H1 (cell line): ENCODE data around the gene OST4. TPM values are rescaled to one million over a fixed set of nuclear protein-coding genes. Genes with fewer than 3 reads are reported as not detected.

ENCODE experiments used
- CTCF ChIA-PET: fragments of 300-600 bp; sonication (Branson Sonifier 250); formaldehyde crosslinking; loops from one replicate; lab custom pipeline; 2021; ENCODE audit not compliant: partially characterized antibody; lab: Charles Lee
- POLR2A ChIA-PET: fragments of 300-600 bp; sonication (Branson Sonifier 250); formaldehyde crosslinking; loops from one replicate; lab custom pipeline; 2021; ENCODE audit warnings: inconsistent platforms; ENCODE audit not compliant: partially characterized antibody; lab: Charles Lee
- DNase-seq, 2 experiments: peaks; one replicate each; pipeline versions ENCODE4 v3.0.0 to v3.0.0-alpha.2; 2010 to 2022; ENCODE audit warnings: low spot score in 2 of 2, low read depth in 1 of 2, mixed read lengths in 1 of 2
- FAIRE-seq: peaks from 2 replicates; lab custom pipeline; 2011; peaks lifted over from hg19 to GRCh38; lab: Jason Lieb, UNC
- H2AFZ ChIP-seq: 2 replicates; pipeline ENCODE4 v1.8.1; 2012; ENCODE audit warnings: low read length, inconsistent platforms
- H2AK5ac ChIP-seq: 2 replicates; pipeline ENCODE4 v1.6.1; 2013; ENCODE audit warnings: low read depth, low read length
- H2BK120ac ChIP-seq: replicated peaks from 2 replicates; pipeline ENCODE3; 2013; ENCODE audit warnings: low read depth, low read length, inconsistent platforms
- H2BK12ac ChIP-seq: 2 replicates; pipeline ENCODE4 v1.6.1; 2013; ENCODE audit warnings: low read depth, low read length
- H2BK15ac ChIP-seq: 2 replicates; pipeline ENCODE4 v1.6.1; 2013; ENCODE audit warnings: low read length
- H2BK20ac ChIP-seq: 2 replicates; pipeline ENCODE4 v1.6.1; 2013; ENCODE audit warnings: low read length
- H2BK5ac ChIP-seq: 2 replicates; pipeline ENCODE4 v1.6.1; 2013; ENCODE audit warnings: low read depth, low read length
- H3K14ac ChIP-seq: 2 replicates; pipeline ENCODE4 v1.6.1; 2013; ENCODE audit warnings: inconsistent platforms; ENCODE audit not compliant: insufficient read length
- H3K18ac ChIP-seq: 2 replicates; pipeline ENCODE4 v1.6.1; 2013; ENCODE audit warnings: low read length; ENCODE audit errors: extremely low read depth
- H3K23ac ChIP-seq: 2 replicates; pipeline ENCODE4 v1.6.1; 2013; ENCODE audit warnings: inconsistent platforms; ENCODE audit not compliant: insufficient read length
- H3K23me2 ChIP-seq: 2 replicates; pipeline ENCODE4 v1.6.1; 2013; ENCODE audit warnings: low read depth, low read length
- H3K27ac ChIP-seq: 2 replicates; pipeline ENCODE4 v1.6.1; 2011; ENCODE audit warnings: low read depth, low read length, inconsistent platforms
- H3K27me3 ChIP-seq, 4 experiments: replicated peaks in 1 of 4; 1 replicate in 1 of 4; 2 replicates in 3 of 4; pipeline versions ENCODE4 v1.6.1 to v1.8.1; 2011 to 2013; ENCODE audit warnings: low read length in 3 of 4, mild to moderate bottlenecking in 3 of 4, inconsistent platforms in 2 of 4, mixed read lengths in 2 of 4, moderate library complexity in 1 of 4; ENCODE audit not compliant: control insufficient read depth in 3 of 4, insufficient read depth in 3 of 4; ENCODE audit errors: extremely low read depth in 1 of 4
- H3K36me3 ChIP-seq, 4 experiments: 2 replicates each; pipeline versions ENCODE4 v1.6.1 to v1.8.1; 2011 to 2013; ENCODE audit warnings: mild to moderate bottlenecking in 4 of 4, low read length in 3 of 4, moderate library complexity in 2 of 4, control low read depth in 1 of 4, inconsistent platforms in 1 of 4; ENCODE audit not compliant: insufficient read depth in 4 of 4, control insufficient read depth in 2 of 4
- H3K4ac ChIP-seq: replicated peaks from 2 replicates; pipeline ENCODE3; 2013; ENCODE audit warnings: low read length, low read depth, mixed read lengths, inconsistent platforms; ENCODE audit not compliant: insufficient read length
- H3K4me1 ChIP-seq, 4 experiments: replicated peaks in 1 of 4; 1 replicate in 1 of 4; 2 replicates in 3 of 4; pipeline versions ENCODE4 v1.6.1 to v1.8.1; 2011 to 2013; ENCODE audit warnings: low read length in 3 of 4, inconsistent platforms in 2 of 4, mixed read lengths in 1 of 4; ENCODE audit not compliant: insufficient read depth in 4 of 4, control insufficient read depth in 3 of 4
- H3K4me2 ChIP-seq, 2 experiments: 2 replicates each; pipeline versions ENCODE4 v1.6.1 to v1.8.1; 2011 to 2013; ENCODE audit warnings: low read depth in 2 of 2, low read length in 2 of 2, control low read depth in 1 of 2, inconsistent platforms in 1 of 2, mild to moderate bottlenecking in 1 of 2; ENCODE audit not compliant: insufficient read depth in 1 of 2
- H3K4me3 ChIP-seq, 4 experiments: fragments of 200-600, 300-600 bp in 1 of 4; sonication (generic), shearing (Covaris generic), sonication (Bioruptor Twin) in 1 of 4; 2 replicates each; pipeline versions ENCODE4 v1.5.1 to v1.8.1; 2011 to 2016; ENCODE audit warnings: low read length in 4 of 4, low read depth in 3 of 4, control low read depth in 2 of 4, inconsistent platforms in 2 of 4, mild to moderate bottlenecking in 2 of 4, mixed read lengths in 1 of 4, moderate library complexity in 1 of 4; ENCODE audit not compliant: insufficient read depth in 2 of 4; ENCODE audit errors: extremely low read depth in 1 of 4
- H3K56ac ChIP-seq: replicated peaks from 2 replicates; pipeline ENCODE3; 2013; ENCODE audit warnings: low read depth, mild to moderate bottlenecking, mixed read lengths, low read length, inconsistent platforms; ENCODE audit not compliant: insufficient read length
- H3K79me1 ChIP-seq: 2 replicates; pipeline ENCODE4 v1.6.1; 2013; ENCODE audit warnings: low read depth, low read length, control low read depth
- H3K79me2 ChIP-seq, 2 experiments: 2 replicates each; pipeline versions ENCODE4 v1.6.1 to v1.8.1; 2012 to 2013; ENCODE audit warnings: low read length in 2 of 2, mild to moderate bottlenecking in 2 of 2, inconsistent platforms in 1 of 2; ENCODE audit not compliant: insufficient read depth in 2 of 2, control insufficient read depth in 1 of 2
- H3K9ac ChIP-seq, 4 experiments: replicated peaks in 1 of 4; 1 replicate in 1 of 4; 2 replicates in 3 of 4; pipeline versions ENCODE4 v1.6.1 to v1.8.1; 2011 to 2013; ENCODE audit warnings: low read depth in 3 of 4, low read length in 3 of 4, control low read depth in 2 of 4, mild to moderate bottlenecking in 2 of 4, moderate library complexity in 2 of 4, inconsistent platforms in 1 of 4; ENCODE audit errors: extremely low read depth in 1 of 4
- H3K9me3 ChIP-seq, 2 experiments: 2 replicates each; pipeline versions ENCODE4 v1.6.1 to v1.8.1; 2012 to 2013; ENCODE audit warnings: mild to moderate bottlenecking in 2 of 2, moderate library complexity in 2 of 2, control low read depth in 1 of 2, inconsistent platforms in 1 of 2, low read depth in 1 of 2, low read length in 1 of 2, mixed read lengths in 1 of 2; ENCODE audit not compliant: insufficient read depth in 2 of 2
- H4K20me1 ChIP-seq, 2 experiments: replicated peaks in 1 of 2; 2 replicates each; pipeline versions ENCODE3 to v1.8.1; 2011 to 2013; ENCODE audit warnings: inconsistent platforms in 2 of 2, low read length in 2 of 2, mild to moderate bottlenecking in 1 of 2; ENCODE audit not compliant: insufficient read depth in 2 of 2, control insufficient read depth in 1 of 2
- H4K5ac ChIP-seq: 2 replicates; pipeline ENCODE4 v1.6.1; 2013; ENCODE audit warnings: low read length, low read depth, mixed read lengths, inconsistent platforms; ENCODE audit not compliant: insufficient read length
- H4K8ac ChIP-seq: 2 replicates; pipeline ENCODE4 v1.8.0; 2013; ENCODE audit warnings: mild to moderate bottlenecking, moderate library complexity, low read length, inconsistent platforms; ENCODE audit not compliant: insufficient read depth; ENCODE audit errors: extremely low read depth
- H4K91ac ChIP-seq: replicated peaks from 2 replicates; pipeline ENCODE3; 2013; ENCODE audit warnings: low read length, mixed read lengths, inconsistent platforms; ENCODE audit not compliant: insufficient read length
- CHD2 ChIP-seq: IDR thresholded peaks from 2 replicates; pipeline ENCODE4 v1.6.1; 2012; ENCODE audit warnings: low read length, improper control_type of control experiment
- CREB1 ChIP-seq: IDR thresholded peaks from 2 replicates; pipeline ENCODE4 v1.6.1; 2012; ENCODE audit warnings: inconsistent platforms
- CTBP2 ChIP-seq: IDR thresholded peaks from 2 replicates; pipeline ENCODE4 v1.7.0; 2011; ENCODE audit warnings: borderline replicate concordance, mild to moderate bottlenecking, moderate library complexity, mixed read lengths, low read length; ENCODE audit not compliant: insufficient read depth, insufficient read length
- HDAC6 ChIP-seq: IDR thresholded peaks from one replicate; pipeline ENCODE4 v1.7.1; 2012; ENCODE audit warnings: low read depth, mild to moderate bottlenecking, inconsistent platforms, low read length, moderate library complexity
- KDM4A ChIP-seq: IDR thresholded peaks from one replicate; pipeline ENCODE4 v1.7.1; 2012; ENCODE audit warnings: low read depth, mild to moderate bottlenecking, moderate library complexity, low read length, inconsistent platforms; ENCODE audit not compliant: severe bottlenecking
- NRF1 ChIP-seq: IDR thresholded peaks from 2 replicates; pipeline ENCODE4 v1.6.1; 2011; ENCODE audit warnings: mild to moderate bottlenecking, low read depth, low read length, improper control_type of control experiment
- TCF12 ChIP-seq: IDR thresholded peaks from 2 replicates; pipeline ENCODE4 v1.6.1; 2011; ENCODE audit warnings: low read depth, mild to moderate bottlenecking, low read length
- ZNF274 ChIP-seq: IDR thresholded peaks from 2 replicates; pipeline ENCODE4 v1.7.0; 2012; ENCODE audit warnings: low read length, borderline replicate concordance; ENCODE audit errors: extremely low read depth
- WGBS, 2 experiments: shearing (Covaris generic) in 1 of 2; methylation state at CpG; one replicate each; pipeline versions ENCODE4 v1.1.6 to v1.1.7; 2013 to 2015; ENCODE audit warnings: low lambda C conversion rate in 2 of 2, mixed read lengths in 2 of 2, inconsistent platforms in 1 of 2, low coverage in 1 of 2, missing lambda C conversion rate in 1 of 2; ENCODE audit not compliant: insufficient replicate concordance in 2 of 2, insufficient coverage in 1 of 2, insufficient read length in 1 of 2; ENCODE audit errors: extremely low coverage in 1 of 2, missing lambda C conversion rate in 1 of 2; 5-methylcytosine and 5-hydroxymethylcytosine counted together
- polyA plus RNA-seq, 7 experiments: library from polyadenylated mRNA; depleted of rRNA in 3 of 7; stranded (reverse) in 5 of 7; unstranded in 2 of 7; fragments of >200 nt in 5 of 7; fragments of 200-250 nt in 2 of 7; gene quantifications; 1 replicate in 5 of 7; 2 replicates in 1 of 7; 4 replicates in 1 of 7; pipeline versions ENCODE4 v1.2.1 to v1.2.3, GENCODE V29; 2011 to 2013; ENCODE audit warnings: missing spikeins in 2 of 7, mixed read lengths in 2 of 7
- total RNA-seq: library from RNA; stranded (reverse); fragmentation: NEBNext Ultra II Directional; extraction: Animal tissue kit (Norgen Biotek cat#: 25700); gene quantifications from 2 replicates; pipeline ENCODE4 v1.2.1, GENCODE V29; 2021

The OST4 gene
- total and polyA plus RNA-seq, 2 of the 8 experiments (the other 6 are each of a cell fraction or from before 2014, with no cell fraction given): 225 to 865 TPM

- Histone ChIP-seq H2BK20ac (peak overlapping the region; percentile 32; the same call in 1 of the 2 replicates), H3K23ac (no peak overlapping the region), H3K4me2 (peak overlapping the region in 1 of 2 experiments; percentile 33; a peak in 1 of 4 replicates), H3K9me3 (no peaks in the 10 kb centered on the region), H2BK12ac (peak overlapping the region; percentile 84; the same call in 1 of the 2 replicates), H3K18ac (peak overlapping the region; percentile 38; the same call in 1 of the 2 replicates), H2AFZ (no peak overlapping the region), H3K79me2 (no peaks in the 10 kb centered on the region), H4K91ac (peak overlapping the region; percentile 66), H4K5ac (no peak overlapping the region), H3K79me1 (no peaks in the 10 kb centered on the region), H3K36me3 (no peaks in the 10 kb centered on the region), H2BK15ac (peak overlapping the region; percentile 88; the same call in 1 of the 2 replicates), H3K27me3 (peaks cover 0 to 8% (median 5%) of the 10 kb centered on the region in 4 experiments; a peak in 2 of 7 replicates), H3K4me3 (no peak overlapping the region), H4K8ac (peak overlapping the region; percentile 69; the same call in 1 of the 2 replicates), H2AK5ac (peak overlapping the region; percentile 43), H4K20me1 (no peaks in the 10 kb centered on the region), H3K56ac (no peak overlapping the region), H2BK5ac (peak overlapping the region; percentile 12; the same call in 1 of the 2 replicates), H3K23me2 (peaks cover 3% of the 10 kb centered on the region; the same call in 1 of the 2 replicates), H3K9ac (peak overlapping the region in 1 of 4 experiments; percentile 13; a peak in 1 of 7 replicates), H3K4me1 (peaks cover 0 to 21% (median 14%) of the 10 kb centered on the region in 4 experiments; a peak in 6 of 7 replicates), H3K27ac (no peak overlapping the region), H3K4ac (no peak overlapping the region), H2BK120ac (no peak overlapping the region), H3K14ac (no peak overlapping the region)
- DNase-seq (no peak), FAIRE-seq (no peak)
- 92% methylated on average over 14 of the region's 14 CpGs; no CpG with 5 or more reads in 1 of the 2 experiments for WGBS, 2 experiments
- ChIA-PET POLR2A (interaction anchor here (0.8 to 5.7 kb wide), 8 partner anchors 8 to 264 kb away, joined by 3 to 63 read pairs (median 3); partner anchors contain the start of genes CAD and OST4), CTCF (interaction anchor here (0.8 to 16.5 kb wide), 16 partner anchors 8 to 846 kb away, joined by 3 to 160 read pairs (median 4); partner anchors contain the start of genes AGBL5 and OST4)
- no peak for TF ChIP-seq KDM4A
- TF ChIP-seq TCF12: no peak
- TF ChIP-seq ZNF274: no peak
- TF ChIP-seq CHD2: no peak
- TF ChIP-seq NRF1: no peak
- TF ChIP-seq CREB1: no peak
- no peak for TF ChIP-seq HDAC6
- no peak for TF ChIP-seq CTBP2
Measured at GRCh38 chr2:27080603-27080936, 9.1 kb upstream of the OST4 start.
